ENCODE measurements around the gene FAM171A2.

FAM171A2 gene

GRCh38 chr17:44381810-44382305 is 18.2 kb upstream of the FAM171A2 start:
- TF ChIP-seq, protein P1, sequence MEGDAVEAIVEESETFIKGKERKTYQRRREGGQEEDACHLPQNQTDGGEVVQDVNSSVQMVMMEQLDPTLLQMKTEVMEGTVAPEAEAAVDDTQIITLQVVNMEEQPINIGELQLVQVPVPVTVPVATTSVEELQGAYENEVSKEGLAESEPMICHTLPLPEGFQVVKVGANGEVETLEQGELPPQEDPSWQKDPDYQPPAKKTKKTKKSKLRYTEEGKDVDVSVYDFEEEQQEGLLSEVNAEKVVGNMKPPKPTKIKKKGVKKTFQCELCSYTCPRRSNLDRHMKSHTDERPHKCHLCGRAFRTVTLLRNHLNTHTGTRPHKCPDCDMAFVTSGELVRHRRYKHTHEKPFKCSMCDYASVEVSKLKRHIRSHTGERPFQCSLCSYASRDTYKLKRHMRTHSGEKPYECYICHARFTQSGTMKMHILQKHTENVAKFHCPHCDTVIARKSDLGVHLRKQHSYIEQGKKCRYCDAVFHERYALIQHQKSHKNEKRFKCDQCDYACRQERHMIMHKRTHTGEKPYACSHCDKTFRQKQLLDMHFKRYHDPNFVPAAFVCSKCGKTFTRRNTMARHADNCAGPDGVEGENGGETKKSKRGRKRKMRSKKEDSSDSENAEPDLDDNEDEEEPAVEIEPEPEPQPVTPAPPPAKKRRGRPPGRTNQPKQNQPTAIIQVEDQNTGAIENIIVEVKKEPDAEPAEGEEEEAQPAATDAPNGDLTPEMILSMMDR (IDR thresholded peaks at IDR 0.05) = no peak

- TF ChIP-seq, protein P1 (IDR thresholded peaks at IDR 0.05) = no peak
Measured at GRCh38 chr17:44380767-44381166, 17.1 kb upstream of the FAM171A2 start.

DNA sequence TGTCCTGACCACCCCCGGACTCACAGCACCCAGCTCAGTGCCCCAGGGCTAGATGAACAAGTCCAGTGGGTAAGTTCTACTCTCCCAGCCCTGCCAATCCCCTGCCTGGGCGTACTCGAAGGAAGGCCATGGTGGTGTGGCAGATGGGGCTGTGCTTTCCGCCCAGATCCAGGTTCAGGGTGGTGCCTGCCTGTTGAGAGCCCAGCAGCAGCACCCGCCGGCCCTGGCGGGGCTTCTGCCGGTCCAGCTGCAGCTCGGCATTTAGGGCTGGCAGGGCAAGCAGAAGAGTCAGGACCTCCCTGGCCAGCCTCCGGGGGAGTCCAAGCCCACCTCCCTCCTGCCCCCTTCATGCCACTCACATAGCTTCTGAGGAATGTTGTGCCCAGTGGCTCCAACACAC is 16.2 kb upstream of the FAM171A2 start:
- TF ChIP-seq, protein P1 (IDR thresholded peaks at IDR 0.05) = no peak

DNA sequence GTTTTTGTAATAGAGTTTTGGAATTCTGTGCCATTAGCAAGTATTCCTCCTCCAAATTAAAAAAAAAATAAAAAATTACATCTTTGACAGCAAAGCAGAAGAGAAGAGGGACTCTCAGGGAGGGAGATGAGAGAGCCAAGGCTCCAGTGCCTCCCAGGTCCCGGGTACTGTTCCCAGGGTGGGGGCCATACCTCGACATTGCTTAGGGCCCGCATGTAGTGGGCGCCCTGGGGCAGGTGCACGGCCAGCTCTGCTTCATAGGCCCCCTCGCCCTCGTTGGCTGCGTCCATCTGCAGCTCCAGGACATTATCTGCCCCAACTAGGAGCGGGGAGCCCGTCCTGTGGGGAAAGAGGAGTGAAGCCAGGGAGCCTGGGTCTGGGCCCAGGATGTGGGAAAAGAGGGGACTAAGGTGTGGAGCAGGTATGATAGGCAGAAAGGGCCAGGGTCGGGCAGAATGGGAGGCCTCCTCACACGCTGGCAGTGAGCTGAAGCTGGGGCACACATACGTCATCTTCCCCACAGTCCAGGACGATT is 14.6 kb upstream of the FAM171A2 start:
- TF ChIP-seq, protein P1 (IDR thresholded peaks at IDR 0.05) = no peak

GRCh38 chr17:44376779-44377178 is 13.1 kb upstream of the FAM171A2 start:
- TF ChIP-seq, protein P1 (IDR thresholded peaks at IDR 0.05) = no peak

- TF ChIP-seq, protein P1 (IDR thresholded peaks at IDR 0.05) = peak; percentile 26; the same call in 1 of the 2 replicates
Measured at GRCh38 chr17:44376124-44376523, 12.5 kb upstream of the FAM171A2 start.

GRCh38 chr17:44375196-44376017 is 11.8 kb upstream of the FAM171A2 start:
- TF ChIP-seq, protein P1 (IDR thresholded peaks at IDR 0.05) = no peak
